GM21515 (cell line): ENCODE results near the gene PSMB9.
"Not testable (repeated sequence)": the region's sequence is repeated elsewhere in the genome, so short reads cannot be mapped to it uniquely, and the experiment has no call there.

Source experiments
- ATAC-seq: cut with Tn5 transposase; IDR thresholded peaks from one replicate; pipeline ENCODE4 v1.9.1; 2021; ENCODE audit not compliant: unreplicated experiment

PSMB9 gene

DNA sequence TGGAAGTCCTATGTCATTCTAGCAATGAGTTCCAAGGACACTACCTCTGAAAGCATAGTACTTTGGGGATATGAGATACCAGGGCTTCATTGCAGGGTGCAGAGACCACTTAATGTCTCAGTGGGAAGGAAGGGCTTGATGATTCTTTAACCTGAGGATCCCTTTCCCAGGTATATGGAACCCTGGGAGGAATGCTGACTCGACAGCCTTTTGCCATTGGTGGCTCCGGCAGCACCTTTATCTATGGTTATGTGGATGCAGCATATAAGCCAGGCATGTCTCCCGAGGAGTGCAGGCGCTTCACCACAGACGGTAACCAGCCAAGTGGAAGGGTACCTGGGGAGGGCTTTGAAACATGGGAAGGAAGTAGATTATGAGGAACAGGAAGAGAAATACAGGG is 4.2 kb downstream of the PSMB9 start:
- ATAC-seq: no peak

DNA sequence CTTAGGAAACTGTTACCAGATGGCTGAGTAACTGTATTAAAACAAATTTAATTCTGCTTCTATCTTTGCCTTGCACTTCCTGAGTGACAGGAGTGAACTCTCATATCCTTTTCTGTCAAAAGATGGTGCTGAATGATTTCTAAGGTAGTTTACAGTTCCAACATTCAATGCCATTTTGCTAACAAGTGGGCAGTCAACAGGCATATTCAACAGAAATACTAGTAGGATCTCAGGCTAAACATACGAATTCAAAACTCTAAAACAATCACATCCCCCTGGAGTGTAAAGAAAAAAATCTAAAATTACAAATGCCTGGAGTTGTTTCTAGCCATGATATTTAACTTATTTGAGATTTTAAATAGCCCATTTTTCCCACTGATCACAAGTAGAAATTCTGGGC is 6.7 kb downstream of the PSMB9 start:
- ATAC-seq: no peak

DNA sequence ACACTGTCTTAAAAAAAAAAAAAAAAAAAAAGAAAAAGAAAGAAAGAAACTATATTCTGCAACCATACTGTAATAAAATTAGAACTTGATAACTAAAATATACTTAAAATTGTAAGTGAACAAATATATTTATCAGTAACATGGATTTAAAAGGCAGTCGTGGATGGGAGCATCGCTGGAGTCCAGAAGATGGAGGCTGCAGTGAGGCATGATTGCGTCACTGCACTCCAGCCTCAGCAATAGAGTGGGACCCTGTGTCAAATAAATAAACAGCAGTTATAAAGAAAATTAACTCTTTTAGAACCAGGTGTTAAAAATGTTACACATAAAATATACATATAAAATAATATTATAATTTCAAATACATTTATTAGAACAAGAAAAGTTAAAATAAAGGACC is 8.7 kb downstream of the PSMB9 start:
- no peak for ATAC-seq

DNA sequence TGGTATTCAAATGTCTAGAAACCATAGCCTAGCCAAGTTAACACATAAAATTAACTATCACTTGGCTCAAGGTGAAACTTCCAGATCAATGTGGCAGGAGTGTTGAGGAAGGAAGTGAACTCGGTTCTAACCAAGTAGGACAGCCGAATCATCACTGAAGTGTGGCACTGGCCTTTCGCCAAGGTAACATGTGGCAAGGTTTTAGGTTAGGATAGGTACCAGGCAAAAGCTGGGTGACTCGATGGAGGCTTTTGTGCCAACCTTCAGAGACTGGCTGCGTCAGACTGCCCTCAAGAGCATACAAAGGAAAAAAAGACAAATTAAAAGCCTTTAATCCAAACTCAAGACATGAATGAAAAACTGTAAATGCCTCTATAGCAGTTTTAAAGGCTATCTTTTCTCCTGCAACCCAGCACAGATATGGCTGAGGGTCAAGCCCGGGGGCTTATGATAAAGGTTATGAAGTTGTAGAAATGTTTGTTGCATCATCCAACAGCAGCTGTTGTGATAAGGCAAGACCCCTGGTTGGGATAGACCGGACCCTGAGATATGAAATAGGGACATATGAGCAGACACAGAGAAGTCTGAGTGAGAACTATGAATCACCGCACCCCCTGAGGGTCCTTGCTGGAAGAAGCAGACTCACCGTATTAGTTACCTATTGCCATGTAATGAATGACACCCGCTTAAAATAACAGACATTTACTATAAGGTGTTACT is 11.9 kb downstream of the PSMB9 start:
- ATAC-seq: no peak

DNA sequence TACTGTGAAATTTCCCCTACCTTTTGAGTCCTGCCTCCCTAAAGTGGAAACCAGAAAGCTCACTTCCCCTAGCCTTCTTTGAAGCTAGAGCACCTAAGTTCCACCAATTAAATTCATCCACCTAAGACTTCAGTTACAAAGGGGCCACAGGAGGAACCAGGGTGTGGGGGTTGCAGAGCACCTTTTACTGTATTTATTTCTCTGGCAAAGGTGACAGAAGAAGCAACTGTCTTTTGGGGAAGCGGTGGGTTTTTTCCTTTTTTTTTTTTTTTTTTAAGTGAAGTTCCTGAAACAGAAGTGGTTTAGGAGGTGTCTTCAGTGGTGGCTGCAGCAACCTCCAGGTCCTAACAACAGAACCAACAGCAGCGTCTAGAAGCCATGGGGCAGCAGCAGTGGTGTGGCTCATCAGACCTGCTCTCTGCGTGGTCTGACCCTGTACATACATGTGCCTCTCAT is 13.1 kb downstream of the PSMB9 start:
- ATAC-seq: no peak

DNA sequence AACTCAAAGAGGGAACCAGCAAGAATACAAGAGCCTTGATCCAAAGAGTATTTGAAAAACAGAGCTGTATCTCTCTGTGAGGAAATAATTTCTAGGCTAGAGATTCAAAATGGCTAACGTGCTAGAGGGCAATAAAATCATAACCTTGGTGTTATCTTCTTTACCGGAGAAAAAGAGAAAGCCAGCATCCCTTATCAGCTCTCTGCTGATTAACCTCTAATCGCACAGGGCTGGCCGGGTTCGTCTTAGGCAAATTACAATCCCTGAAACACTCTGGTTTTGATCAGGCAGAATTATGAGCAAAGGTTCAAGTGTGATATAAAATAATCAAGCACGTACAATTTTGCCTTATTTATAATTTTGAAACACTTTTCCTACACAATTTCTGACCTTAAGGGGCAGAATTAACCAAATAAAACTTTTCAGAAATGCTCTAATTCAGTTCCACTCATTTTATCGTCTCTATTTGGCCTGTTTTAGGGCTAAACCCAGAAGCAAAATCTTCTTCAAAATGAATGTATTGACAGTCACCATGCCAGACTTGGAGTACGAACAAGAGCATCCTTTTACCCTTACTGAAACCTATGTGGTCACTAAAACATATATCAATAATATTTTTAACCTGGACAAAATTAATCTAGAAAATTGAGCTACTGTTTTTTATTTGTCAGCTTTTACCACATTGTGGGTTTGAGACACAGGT is 13.7 kb downstream of the PSMB9 start:
- no peak for ATAC-seq

DNA sequence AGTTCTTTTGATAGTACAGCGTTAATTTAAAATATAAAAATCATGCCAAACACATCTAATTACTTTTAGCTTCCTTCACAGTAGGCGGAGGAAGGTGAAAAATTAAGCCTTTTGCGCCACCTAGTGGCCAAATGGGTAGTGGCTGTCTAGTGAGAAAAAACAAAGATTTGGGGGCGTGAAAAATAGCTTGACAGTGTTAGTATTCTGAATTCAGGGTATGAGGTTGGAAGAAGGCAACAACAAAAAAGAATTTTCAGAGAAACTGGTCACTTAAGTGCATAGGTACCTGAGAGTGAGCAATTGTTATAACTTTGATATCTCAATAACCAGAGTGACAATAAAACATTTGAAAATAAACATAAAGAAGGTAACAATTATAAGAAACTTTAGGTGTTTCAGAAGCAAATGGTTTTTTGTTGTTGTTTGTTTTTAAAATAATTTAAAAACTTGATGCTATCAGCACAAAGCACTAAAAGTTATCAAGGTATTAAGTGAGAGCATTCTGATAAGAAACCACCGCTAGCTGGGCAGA is 14.3 kb downstream of the PSMB9 start:
- ATAC-seq: no peak

DNA sequence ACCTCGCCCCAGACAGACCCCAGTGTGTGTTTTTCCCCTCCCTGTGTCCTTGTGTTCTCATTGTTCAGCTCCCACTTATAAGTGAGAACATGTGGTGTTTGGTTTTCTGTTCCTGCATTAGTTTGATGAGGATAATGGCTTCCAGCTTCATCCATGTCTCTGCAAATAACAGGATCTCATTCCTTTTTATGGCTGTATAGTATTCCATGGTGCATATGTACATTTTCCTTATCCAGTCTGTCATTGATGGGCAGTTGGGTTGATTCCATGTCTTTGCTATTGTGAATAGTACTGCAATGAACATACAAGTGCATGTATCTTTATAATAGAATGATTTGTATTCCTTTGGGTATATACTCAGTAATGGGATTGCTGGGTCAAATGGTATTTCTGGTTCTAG is 20.0 kb downstream of the PSMB9 start:
- not testable (repeated sequence) for ATAC-seq

DNA sequence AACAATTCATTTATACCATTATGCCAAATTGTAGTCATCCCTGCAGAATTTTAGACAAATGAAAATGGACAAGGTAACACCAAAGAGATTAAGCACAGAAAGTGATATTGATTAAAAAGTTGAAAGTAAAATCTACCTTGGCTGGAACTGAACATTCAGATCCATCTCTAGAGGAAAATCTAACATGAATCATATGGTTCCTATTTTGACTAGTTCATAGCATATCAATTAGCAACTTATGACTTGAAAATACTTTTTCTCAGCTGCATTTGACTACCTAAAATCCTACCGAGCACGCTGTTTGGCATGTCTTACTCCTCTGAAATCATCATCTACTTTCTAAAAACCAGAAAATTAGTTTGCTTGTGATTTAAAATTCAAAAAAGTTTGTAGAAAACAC is 22.6 kb downstream of the PSMB9 start:
- ATAC-seq: no peak

DNA sequence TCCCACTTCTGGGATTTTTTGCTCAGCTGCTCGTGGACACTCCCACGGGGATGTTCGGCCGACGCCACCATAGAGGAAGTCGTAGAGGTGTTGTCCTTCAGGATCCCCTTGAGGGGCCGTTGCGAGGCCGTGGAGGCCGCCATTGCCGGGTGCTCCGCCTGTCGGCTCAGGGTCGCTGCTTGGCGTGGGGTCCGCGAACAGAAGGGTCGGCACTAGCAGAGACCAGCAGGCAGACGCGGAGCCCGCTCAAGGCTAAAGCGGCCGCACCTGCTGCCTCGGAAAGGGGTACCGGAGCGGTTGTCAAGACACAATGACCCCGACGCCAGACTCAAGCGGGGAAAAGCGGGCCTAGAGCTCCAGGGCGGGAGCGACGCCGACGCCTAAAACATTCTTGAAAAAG is 25.7 kb downstream of the PSMB9 start:
- ATAC-seq: no peak

DNA sequence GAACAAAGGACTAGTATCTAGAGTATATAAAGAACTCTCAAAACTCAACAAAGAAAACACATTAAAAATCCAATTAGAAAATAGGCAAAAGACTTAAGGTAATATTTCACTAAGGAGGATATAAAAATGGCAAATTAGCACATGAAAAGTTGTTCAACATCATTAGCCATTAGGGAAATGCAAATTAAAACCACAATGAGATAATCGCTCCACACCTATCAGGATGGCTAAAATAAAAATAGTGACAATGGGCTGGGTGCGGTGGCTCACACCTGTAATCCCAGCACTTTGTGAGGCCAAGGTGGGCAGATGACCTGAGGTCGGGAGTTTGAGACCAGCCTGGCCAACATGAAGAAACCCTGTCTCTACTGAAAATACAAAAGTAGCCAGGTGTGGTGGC is 27.0 kb downstream of the PSMB9 start:
- not testable (repeated sequence) for ATAC-seq

DNA sequence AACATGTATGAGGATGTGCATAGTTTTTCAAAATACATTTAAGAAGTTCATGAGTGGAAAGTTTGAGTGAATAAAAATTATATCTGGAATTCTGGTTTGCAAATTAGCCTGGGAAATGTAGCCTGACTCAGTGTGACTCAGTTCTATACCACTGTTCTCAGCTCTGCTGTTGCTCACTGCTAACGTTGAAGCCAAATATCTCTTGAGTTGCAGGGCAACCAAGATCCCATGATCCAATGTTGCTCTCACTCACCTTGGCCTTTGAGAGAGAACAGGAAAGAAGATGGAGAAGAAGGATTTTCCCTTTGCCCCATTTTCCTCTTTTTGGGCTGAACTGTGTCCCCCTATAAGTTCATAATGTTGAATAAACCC is 28.9 kb downstream of the PSMB9 start:
- ATAC-seq: no peak

DNA sequence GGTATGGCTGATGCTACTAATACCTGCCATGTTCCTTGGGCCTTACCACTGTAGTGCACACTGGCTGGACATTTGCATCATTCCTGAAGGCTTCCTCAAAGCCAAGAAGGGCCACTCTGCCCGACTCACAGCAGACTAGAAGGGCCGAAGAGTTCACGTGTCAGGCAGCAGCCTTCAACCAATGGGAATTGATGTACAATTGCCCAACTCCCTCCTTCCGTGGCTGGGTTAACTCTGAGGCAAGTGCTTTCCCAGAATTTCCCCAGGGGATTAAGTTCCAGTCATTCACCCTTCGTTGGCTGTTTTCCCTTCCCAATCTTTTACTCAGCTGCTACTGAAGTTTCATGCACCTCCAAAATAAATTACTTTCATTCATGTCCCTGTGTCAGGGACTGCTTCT is 29.8 kb downstream of the PSMB9 start:
- ATAC-seq: no peak

DNA sequence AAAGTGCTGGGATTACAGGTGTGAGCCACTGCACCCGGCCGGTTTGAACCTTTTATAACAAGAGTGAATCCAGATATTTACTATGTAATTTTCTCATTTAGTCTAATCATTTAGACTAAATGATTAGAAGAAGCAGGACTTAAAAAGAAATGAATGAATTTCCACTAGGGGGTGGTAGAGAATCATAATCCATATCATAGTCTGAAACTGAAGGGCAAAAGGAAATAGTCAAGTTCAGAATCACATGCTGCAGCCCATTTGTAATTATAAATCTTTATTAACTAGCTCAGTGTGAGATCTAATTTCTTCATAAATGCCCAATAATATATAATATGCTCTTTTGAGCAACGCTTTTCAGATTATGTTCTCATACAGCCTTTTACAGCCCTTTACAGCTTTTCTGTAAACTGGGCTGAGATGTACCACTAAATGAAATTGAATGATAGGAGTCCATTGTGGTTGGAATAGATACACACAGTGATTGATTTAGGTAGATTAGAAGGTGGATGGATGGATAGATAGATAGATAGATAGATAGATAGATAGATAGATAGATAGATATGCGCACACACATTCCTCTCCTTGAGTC is 31.8 kb downstream of the PSMB9 start:
- ATAC-seq: no peak

DNA sequence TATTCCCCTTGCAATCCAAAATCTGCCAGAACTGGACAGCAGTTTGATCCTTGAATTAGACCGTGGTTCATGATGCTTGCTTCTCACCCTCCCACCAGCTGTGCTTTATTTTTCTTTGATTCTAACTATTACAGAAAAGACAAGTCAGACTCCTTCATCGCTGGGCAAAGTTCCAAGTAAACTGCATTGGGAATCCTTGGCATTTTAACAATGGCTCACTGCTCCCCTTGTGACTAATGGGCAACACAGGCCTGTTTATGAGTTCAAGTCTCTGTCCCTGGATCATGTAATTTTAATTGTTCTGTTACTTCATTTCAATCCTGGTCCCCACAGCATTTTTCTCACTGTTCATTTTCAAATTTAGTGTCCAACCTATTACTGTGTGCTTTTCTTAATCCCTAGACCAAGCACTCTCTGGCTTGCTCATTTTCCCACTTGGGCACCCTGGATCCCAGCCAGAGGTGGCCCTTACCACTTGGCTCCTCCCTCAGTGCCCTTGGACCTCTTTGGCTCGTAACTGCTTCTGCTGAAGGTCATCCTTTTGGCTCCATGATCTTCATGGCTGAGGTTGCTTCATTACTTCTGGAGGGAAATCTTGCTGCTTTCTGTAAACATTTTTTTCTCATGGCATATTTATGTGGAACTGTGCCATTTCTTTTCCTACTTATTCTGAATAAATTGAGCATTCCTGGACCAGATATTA is 32.8 kb downstream of the PSMB9 start:
- ATAC-seq: no peak

DNA sequence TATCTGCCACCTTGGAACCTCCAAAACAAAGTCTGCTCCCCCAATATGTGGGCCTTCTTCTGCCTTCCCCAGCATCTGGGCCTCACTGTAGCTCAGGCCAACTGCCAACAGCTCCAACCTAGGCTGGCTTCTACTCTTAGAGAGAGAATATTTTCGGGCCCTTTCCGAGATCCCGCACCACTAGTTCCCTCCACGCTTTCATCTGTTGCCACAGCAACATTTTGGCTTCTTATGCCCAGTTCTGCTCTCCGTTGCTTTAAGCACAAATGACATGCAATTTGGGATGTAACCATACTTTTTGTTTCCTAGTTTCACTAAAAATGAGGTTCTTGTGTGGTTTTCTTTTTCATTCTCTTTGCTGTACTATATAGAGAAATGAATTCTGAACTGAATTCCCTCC is 33.6 kb downstream of the PSMB9 start:
- ATAC-seq: no peak

DNA sequence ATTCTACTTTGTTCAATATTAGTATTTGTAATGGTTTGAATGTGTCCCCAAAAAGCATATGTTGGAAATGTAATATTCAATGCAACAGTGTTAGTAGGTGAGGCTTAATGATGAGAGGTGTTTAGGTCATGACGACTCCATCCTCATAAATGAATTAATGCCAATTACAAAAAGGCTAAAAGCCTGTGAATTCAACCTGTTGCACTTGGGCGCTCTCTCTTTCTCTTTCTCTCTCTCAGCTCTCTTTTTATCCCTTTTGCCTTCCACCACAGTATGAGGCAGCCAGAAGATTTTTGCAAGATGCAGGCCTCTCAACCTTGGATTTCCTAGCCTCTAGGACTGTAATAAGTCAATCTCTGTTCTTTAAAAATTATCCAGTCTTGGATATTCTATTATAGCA is 34.6 kb downstream of the PSMB9 start:
- ATAC-seq: no peak

DNA sequence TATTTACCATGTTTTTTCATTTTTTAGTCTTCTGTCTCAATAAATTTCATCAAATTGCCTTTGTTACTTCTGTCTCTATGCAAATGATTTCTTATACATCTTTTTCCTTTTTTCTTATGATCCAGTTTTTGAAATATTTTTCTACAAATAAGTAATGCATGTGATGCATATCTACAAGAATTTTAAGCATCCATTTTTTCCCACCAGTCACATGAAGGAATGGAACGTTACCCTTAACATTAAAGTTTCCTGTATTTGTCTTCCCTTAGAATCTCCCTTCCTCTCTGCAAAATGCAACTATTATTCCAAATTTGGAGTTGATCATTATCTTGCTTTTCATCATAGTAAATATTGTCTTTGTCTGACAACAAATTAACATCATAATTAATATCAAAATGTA is 35.5 kb downstream of the PSMB9 start:
- ATAC-seq: no peak

DNA sequence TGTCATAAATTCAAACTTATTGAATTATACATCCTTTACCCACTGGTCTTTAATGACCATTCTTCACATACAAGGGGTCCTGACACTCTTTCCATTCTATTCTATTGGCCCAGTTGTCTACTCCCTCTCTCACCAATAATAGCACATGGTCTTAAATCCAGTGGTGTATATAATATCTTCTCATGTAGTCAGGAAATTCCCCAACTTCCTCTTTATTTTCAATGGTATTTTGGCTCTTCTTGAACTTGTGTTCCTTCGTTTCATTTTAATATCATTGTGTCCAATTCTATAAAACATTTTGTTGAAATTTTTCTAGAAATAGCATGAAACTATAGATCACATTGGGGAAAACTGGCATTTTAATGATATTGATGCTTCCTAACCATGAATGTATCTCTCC is 36.8 kb downstream of the PSMB9 start:
- ATAC-seq: no peak

DNA sequence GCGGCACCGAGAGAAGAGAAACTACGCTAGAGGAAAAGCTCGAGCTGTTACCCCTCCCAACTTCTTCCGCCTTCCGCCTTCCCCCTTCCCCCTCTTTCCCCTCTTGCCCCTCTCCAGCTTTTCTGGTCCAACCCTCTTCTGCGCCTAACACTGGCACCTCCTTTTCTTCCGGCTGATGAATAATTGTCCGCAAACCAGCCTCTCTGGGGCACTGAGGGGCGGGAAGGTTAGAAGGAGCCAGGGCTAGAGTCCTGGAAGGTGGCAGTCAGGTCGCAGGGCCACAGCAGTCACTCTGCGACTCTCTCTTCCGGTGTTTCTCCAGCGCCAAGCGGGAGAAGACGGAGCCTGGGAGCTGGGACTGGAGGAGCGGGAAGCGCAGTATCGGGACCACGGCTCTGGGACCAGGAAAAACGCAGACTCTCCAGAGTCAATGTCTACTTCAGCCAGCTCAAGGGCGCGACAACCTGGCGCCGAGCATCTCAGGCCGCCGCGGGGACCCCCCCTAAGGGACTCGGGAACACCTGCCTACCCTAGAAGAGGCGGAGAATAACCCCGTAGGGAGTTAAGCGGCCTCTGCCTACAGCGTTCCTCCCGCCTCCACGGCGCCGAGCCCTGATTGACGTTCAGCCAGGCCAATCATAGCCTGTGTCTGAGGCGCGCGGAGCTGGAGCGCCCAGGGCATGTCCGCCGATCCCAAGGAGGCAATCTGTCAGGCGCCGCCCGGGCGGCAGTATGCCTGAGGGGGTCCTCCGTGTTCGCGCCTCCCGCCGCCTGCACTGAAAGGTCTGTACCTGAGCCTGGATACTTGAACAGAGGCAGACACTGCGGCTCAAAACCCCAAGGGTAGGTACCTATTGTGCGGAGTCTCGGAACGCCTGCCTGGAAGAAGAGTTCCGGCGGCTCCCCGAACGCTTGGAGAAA is 40.4 kb downstream of the PSMB9 start:
- ATAC-seq: peak; percentile 95

DNA sequence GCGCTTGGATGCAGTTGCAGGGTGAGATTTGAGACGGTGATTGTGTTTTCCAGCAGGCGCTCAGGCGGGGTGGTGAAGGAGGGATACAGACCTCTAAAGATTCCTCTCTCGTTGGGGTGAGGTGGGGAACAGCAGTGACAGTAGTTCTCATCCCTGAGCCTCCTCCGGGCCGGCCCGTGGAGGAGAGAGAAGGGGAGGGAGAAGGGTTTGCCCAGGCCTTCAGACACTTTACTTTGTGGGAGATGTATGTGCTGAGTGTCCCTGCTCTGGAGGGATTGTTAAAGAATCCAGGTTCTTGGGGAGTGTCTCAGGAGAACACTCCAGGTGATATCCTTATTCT is 41.0 kb downstream of the PSMB9 start:
- ATAC-seq: no peak
